Left lobe of liver (tissue), 2 donors: ENCODE measurements around the gene C5. TPM values are rescaled to one million over a fixed set of nuclear protein-coding genes. Genes with fewer than 3 reads are reported as not detected.

Source experiments
- ATAC-seq: fragments of 200-7000 bp; cut with Tn5 transposase; one replicate; pipeline ENCODE4 v1.9.1; 2020; ENCODE audit warnings: mild to moderate bottlenecking, moderate library complexity
- DNase-seq: peaks from one replicate; pipeline ENCODE4 v3.0.0-alpha.2; 2020; ENCODE audit warnings: low spot score
- total RNA-seq: library from RNA; stranded (reverse); gene quantifications from one replicate; pipeline ENCODE4 v1.2.1, GENCODE V29; 2021
- donor health status: DM: no; HTN: no; CAD: no; lungs with moderate emphysema.
- donor health status: DM: no; HTN: yes; CAD: no.

C5 gene
- total RNA-seq, 1 donor from 2014 or later = 386 TPM

DNA sequence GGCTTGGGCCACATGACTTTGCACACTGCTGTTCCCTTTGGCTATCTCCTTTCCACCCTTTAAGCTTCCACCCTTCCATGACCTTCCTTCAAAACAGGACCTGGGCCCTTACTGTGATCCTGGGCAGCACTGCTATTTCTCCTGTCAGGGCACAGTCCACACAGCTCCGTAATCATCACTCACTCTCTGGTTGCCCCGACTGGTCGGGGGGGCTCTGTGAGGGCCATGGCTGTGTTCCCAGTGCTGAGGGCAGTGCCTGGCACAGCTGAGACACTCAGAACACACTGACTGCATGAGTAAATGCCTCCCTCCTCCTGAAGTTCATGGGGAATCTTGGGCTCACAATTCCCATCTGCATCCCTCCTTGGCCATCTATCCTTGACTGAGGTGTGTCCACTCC, 135.7 kb downstream of the C5 start:
- ATAC-seq = no peak

DNA sequence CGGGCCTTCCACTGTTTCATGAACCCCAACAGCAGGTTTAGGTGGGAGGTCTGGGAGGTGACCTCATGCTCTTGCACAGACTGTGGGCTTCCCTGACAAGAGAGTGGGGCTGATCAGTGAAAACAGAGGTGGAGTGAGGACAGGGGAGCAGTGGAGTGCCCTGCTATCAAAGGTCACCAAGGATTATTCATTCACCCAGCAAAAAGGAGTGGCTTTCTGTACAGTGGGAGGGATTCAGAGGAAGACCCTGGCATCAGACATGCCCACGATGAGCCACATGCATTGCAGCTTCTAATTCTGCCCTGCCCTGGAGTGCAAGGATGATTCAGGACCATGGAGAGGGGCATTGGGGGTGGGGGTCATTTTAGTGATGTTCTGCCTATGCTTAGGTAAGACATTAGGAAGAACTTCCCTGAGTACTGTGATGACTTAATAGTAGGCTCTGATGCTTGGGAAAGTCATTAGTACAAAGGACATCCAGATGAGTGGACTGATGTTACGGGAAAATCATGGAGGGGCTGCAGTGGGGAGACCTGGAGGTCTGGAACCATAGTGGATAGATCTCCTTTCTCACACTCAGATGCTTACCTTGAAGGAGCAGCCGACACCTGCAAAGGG, 136.3 kb downstream of the C5 start:
- ATAC-seq = peak; percentile 32

More for the DNA sequence above, 135.7 kb downstream of the C5 start:
- no peak for DNase-seq

DNA sequence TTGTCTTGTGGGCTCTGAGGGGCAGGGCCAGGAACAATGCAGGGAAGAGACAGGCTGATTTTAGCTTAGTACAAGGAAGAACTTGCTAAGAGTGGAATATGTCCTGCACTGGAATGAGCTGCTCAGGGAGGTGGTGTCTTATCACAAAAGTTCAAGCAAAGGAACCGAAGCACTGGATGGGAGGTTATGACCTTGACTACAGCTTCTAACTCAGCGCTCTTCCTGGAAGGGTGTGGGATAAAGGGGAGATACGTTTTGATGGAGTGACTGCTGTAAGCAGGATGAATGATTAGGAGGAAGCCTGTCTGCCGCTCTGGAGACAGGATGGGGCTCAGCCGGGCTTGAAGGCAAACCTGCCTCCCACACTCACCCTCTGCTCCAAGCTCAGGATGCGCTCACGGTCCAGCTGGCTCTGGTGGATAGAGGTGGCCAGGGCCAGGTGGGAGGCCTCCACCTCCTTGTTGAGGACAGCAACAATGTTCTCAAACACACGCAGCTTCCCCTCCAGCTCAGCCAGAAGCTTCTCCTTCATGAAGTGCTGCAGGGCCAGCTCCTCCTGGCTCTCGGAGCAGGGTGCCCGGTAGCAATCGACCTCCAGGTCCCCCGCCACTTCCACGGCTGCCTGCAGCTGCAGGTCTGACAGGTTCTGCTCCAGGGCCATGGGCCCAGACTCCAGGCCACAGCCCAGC, 137.0 kb downstream of the C5 start:
- DNase-seq (no peak), ATAC-seq (no peak)

More for the DNA sequence above, 136.3 kb downstream of the C5 start:
- DNase-seq = no peak

DNA sequence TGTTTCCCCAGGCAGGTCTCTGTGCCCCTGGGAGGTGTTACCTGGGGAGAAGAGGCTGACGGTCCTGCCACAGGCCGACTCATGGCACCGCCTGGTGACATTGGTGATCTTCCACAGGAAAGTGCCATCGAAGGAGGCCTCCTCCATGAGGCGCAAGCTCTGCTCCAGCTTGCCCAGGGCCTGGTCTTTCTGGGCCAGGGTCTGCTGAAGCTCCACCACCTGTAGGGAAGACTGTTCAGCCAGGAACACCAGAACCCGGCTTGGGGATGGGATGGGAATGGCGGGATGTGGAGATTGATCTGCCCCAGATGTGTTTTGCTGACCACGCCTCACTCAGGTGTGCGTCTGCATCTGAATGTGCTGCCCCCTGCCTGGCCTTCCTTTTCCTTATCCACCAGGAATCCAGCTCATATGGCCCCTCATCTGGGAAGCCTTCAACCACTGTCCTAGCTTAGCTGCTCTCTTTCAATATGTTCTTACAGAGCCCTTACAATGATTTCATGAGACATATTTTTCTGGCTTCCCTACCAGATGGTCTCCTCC, 138.7 kb downstream of the C5 start:
- ATAC-seq (no peak), DNase-seq (no peak)

DNA sequence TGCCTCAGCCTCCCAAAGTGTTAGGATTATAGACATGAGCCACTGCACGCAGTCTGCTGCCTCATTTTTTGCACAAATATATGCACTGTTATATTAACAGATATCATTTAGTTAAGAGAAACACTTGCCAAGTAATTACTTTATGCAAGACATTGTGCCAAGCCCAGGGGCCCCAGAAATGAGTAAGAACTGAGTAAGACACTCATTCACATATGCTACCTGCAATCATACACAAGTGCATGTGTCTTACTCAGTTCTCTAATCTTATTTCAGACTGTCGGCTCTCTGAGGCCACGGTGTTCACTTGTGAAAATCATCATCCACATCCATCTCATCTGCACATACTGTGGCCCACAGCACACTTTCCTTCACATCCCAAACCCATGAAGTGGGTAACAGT, 139.4 kb downstream of the C5 start:
- ATAC-seq (no peak), DNase-seq (no peak)

DNA sequence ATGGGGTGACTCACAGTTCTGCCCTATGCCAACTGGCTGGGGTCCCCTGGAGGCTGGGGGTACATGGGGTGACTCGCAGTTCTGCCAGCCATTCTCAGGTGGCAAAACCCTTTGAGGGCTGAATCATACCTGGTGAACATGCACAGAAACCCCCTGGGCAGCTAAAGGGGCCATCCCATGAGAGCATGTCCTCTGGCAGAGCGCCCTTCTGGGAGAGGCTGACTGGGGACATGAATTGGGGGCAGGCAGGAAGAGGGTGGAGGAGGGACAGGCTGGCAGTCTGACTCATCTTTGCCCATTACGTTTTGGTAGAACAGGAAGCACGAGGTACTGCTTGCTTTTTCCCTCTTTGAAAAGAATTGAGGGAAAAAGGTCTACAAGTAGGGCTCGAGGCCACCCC, 140.2 kb downstream of the C5 start:
- no peak for ATAC-seq
- DNase-seq = no peak

DNA sequence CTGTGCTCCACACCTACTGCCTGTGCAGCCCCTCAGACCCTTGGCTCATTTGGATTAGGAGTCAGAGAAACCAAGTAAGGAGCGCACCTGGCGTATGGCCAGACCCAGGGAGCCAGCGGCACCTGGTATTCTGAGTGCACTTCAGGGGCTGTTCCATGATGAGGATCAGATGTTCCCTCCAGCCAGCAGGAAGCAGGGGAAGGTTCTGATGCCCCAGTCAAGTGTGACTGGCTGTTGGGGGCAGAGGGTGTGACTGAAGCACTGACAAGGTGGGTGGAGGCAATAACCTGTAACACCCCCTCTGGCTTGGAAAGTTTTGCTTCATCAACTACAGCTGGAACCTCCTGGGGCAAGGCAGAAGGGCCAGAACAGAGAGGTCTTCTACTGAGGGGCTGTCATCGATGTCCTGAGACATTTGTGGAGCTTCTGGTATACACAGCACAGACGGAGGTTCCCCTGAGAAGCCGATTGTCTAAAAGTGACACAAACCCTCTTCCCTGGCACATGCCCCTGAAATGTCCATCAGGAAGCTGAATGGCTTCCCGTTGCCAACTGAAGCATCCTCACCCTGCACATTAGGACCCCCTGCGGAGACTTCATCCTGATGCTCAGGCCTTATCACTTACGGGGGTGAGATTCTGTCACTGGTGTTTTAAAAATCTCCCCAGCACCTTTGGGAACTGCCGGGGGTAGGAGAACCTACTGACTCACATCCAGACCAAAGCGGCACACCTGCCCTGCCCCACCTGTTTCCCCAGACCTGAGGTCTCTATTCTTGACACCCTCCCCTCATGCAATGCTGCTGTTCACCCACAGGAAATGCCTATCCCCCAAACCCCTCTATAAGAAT, 144.5 kb downstream of the C5 start:
- DNase-seq = no peak
- ATAC-seq = no peak

DNA sequence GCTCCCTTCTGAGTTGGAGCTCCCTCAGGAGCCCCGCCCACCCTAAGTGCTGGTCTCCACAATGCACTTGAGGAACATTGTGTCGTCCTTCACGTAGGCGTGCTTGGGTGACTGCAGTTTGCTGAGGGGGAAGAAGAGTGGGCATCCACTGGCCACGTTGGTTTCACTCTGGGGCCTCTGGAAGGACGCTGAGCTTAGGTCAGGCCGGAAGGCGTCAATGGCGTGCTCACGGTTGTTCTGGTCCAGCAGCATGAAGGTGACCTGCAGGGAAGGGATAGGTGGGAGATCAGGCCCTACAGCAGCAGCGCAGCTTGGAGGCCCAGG, 145.1 kb downstream of the C5 start:
- no peak for DNase-seq
- ATAC-seq = no peak

DNA sequence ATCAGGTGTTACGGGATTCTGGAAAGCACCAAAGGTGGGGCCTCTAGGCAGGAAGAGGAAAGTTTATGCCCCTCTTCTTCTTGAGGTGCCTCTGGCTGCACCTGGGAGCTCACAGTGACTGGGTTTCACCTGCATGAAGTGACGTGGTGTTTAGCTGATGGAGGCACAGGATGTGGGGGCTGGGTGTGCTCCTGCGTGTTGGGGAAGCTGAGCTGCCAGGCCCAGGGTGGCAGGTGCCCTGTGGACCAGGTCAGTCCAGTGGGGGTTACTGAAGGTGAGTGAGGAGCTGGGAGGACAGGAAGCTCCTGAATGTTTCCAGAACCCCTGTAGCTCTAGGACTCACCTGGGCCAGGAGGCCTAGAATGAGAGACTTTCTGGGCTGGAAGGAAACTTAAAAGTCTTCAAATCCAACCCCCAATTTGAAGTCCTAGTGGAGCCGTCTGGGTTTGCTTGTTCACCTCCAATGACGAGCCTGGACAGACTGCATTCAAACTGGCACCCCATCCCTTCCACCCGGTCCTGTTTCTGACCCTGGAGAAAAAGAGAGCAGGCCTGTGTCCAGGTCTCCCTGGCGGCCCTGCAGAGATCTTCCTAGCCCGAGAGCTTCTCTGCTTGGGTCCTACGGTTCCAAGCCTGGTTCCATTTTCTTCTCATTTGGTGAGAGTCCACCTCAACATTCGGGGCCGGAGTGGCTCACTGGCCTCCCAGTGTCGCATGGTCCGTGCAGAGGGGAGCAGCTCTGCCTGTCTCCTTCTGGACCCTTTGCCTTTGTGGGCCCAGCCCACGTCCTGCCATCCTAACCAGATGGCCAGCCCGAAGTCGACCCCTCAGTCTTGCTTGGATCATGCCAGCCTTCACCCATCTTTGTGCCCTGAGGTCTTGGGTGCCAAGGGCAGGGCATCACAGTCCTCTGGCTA, 145.8 kb downstream of the C5 start:
- no peak for DNase-seq

DNA sequence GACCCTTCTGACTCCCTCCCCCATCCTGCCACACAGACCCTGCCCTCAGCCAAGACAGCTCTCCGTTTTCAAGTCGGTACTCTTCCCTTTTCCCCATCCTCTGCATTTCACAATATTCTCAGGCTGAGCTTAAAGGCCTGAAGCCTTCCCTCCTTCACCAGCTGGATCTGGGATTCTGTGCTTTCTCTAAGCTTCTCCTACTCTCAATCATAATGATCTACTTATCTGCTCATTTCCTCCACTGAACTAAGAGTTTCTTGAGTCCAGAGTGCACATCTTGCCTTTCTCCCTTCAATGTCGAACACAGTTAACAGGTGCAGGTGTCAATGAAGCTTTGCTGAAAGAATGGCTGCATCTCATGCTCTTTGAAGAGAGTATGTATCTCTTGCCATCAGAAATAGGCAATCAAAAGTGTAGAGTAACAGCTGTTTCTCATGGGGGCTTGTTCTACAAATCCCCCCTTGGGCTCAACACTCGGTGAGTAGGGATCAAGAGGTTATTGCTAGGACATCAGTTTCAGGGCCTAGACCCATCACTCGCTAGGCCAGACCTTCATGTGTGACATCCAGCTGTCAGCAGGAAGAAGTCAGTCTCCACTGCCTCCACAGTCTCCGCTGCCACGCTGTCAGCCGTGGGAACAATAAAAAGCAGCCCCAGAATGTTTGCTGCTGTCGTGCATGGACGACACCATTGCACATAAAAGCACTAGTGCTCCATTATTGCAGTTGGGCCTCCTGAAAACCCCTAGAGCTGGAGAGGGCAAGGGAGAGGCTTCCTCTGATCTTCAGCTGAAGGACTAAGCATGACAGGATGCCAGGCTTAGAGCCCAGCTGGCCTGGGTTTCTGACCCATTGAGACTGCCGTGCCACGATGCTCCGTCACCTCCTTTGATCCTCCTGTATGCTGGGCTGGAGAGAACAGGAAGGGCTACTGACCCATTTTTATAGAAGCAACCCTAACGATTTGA, 147.2 kb downstream of the C5 start:
- DNase-seq = no peak
- ATAC-seq = no peak

More for the DNA sequence above, 145.8 kb downstream of the C5 start:
- no peak for ATAC-seq

Other genes with a start within 250 kb of the C5 start
- gene PSMD5, start 207.4 kb downstream of the C5 start, total RNA-seq = 44.4 TPM
- 2.4 TPM for gene PHF19, start 173.1 kb downstream of the C5 start, total RNA-seq
- 3.0 TPM for gene TRAF1, start 123.5 kb downstream of the C5 start, total RNA-seq
- 3.6 TPM for gene CNTRL, start 24.7 kb upstream of the C5 start, total RNA-seq
- gene RAB14, start 151.6 kb upstream of the C5 start, total RNA-seq = 50.0 TPM
- 30.8 TPM for gene GSN, start 217.9 kb upstream of the C5 start, total RNA-seq